Uterus (tissue), 2 donors: ENCODE results near the gene CCDC157.

Source experiments
- CTCF ChIP-seq, 4 experiments: fragments of 200-600 bp in 2 of 4; fragments of 450-650 bp in 2 of 4; sonication (generic) in 2 of 4; IDR thresholded peaks; one replicate each; pipeline ENCODE4 v1.5.1; 2016 to 2019; ENCODE audit warnings: antibody characterized with exemption in 4 of 4, mild to moderate bottlenecking in 2 of 4, moderate library complexity in 1 of 4
- POLR2A ChIP-seq, 2 donors: fragments of 450-650 bp; IDR thresholded peaks; one replicate each; pipeline ENCODE4 v1.6.1; 2016; ENCODE audit warnings: antibody characterized with exemption in 2 of 2, mild to moderate bottlenecking in 1 of 2, moderate library complexity in 1 of 2

DNA sequence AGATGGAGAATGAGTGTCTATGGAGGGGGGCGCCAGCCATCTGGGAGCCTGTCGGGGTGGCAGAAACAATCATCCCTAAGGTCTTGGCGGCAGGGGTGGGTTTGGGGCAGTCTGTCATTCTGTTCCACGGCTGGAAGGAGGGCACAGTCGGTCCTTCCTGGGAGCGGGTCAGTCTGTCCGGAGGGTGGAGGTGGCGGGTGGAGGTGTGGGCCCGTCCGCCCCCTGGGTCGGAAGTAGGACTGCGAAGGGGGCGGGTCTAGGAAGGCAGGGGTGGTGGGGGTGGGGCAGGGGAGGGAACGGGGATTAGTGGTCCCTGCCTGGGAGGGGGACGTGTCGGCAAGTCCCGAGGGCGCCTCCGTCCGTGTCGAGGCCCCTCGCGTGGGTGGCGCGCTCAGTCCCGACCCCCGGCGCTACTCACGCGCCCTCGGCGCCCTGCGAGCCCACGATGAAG is 30.5 kb upstream of the CCDC157 start:
- TF ChIP-seq CTCF (IDR thresholded peaks at IDR 0.05) = no peak
- TF ChIP-seq POLR2A (IDR thresholded peaks at IDR 0.05) = no peak
